SU-DHL-6 (cell line): ENCODE measurements around the gene SPATA20.

Source experiments
- H2AFZ ChIP-seq: fragments of 200-600 bp; sonication (generic); 2 replicates; pipeline ENCODE4 v1.6.1; 2014; ENCODE audit warnings: low read depth, mild to moderate bottlenecking, moderate library complexity, mixed read lengths, antibody characterized with exemption, low read length; ENCODE audit not compliant: severe bottlenecking
- H3F3A ChIP-seq: fragments of 200-600 bp; shearing (Covaris generic); 2 replicates; pipeline ENCODE4 v1.6.0; 2016; ENCODE audit warnings: antibody characterized with exemption, mild to moderate bottlenecking; ENCODE audit not compliant: insufficient read depth
- H3K27ac ChIP-seq: fragments of 200-600 bp; sonication (generic); 2 replicates; pipeline ENCODE4 v1.5.1; 2016; ENCODE audit warnings: low read depth, mild to moderate bottlenecking, low read length, moderate library complexity, mixed read lengths
- H3K27me3 ChIP-seq: fragments of 200-600 bp; sonication (generic), shearing (Covaris generic); 2 replicates; pipeline ENCODE4 v1.6.0; 2014; ENCODE audit warnings: mild to moderate bottlenecking, low read length
- H3K36me3 ChIP-seq: fragments of 200-600 bp; sonication (generic); 2 replicates; pipeline ENCODE4 v1.6.1; 2014; ENCODE audit warnings: mild to moderate bottlenecking, low read length, mixed read lengths
- H3K4me2 ChIP-seq: fragments of 300-600, 200-600 bp; shearing (Covaris generic), sonication (generic); 2 replicates; pipeline ENCODE4 v1.6.0; 2014; ENCODE audit warnings: low read length, low read depth, mild to moderate bottlenecking; ENCODE audit not compliant: poor library complexity, severe bottlenecking
- H3K4me3 ChIP-seq: fragments of 200-600 bp; sonication (generic); 2 replicates; pipeline ENCODE4 v1.5.1; 2014; ENCODE audit warnings: antibody characterized with exemption, low read length, mild to moderate bottlenecking, mixed read lengths; ENCODE audit not compliant: insufficient read depth, poor library complexity, severe bottlenecking
- H3K79me2 ChIP-seq: fragments of 200-600 bp; sonication (generic); 2 replicates; pipeline ENCODE4 v1.6.1; 2014; ENCODE audit warnings: mild to moderate bottlenecking, low read length, moderate library complexity; ENCODE audit not compliant: insufficient read depth
- H3K9ac ChIP-seq: fragments of 200-600 bp; sonication (generic); 2 replicates; pipeline ENCODE4 v1.7.0; 2014; ENCODE audit warnings: mild to moderate bottlenecking, low read length
- H3K9me2 ChIP-seq: fragments of 200-600 bp; sonication (generic); replicated peaks from 2 replicates; pipeline ENCODE4 v1.6.1; 2014; ENCODE audit warnings: low read length; ENCODE audit not compliant: insufficient read depth
- H3K9me3 ChIP-seq: fragments of 200-600 bp; sonication (generic); 2 replicates; pipeline ENCODE4 v1.6.1; 2014; ENCODE audit warnings: low read length, mixed read lengths; ENCODE audit not compliant: insufficient read depth
- H4K20me1 ChIP-seq: fragments of 200-600 bp; sonication (generic); 2 replicates; pipeline ENCODE4 v1.6.1; 2014; ENCODE audit warnings: low read depth, mild to moderate bottlenecking, antibody characterized with exemption, low read length, moderate library complexity, mixed read lengths
- CTCF ChIP-seq: fragments of 200-600 bp; sonication (generic); IDR thresholded peaks from one replicate; pipeline ENCODE4 v1.5.1; 2017; ENCODE audit warnings: antibody characterized with exemption, mild to moderate bottlenecking, low read length, moderate library complexity; ENCODE audit not compliant: insufficient read depth, poor library complexity, severe bottlenecking
- EZH2phosphoT487 ChIP-seq: fragments of 200-600 bp; sonication (generic), shearing (Covaris generic); conservative IDR thresholded peaks from 2 replicates; pipeline ENCODE4 v1.6.1; 2018; ENCODE audit warnings: mild to moderate bottlenecking, antibody characterized with exemption, low read length, moderate library complexity, mixed read lengths

SPATA20 gene

GRCh38 chr17:50529849-50530248 is 17.1 kb upstream of the SPATA20 start:
- H3K9me3 ChIP-seq, result no peaks in the 10 kb centered on the region
- no peaks in the 10 kb centered on the region for H4K20me1 ChIP-seq
- H3K27ac ChIP-seq, result no peak overlapping the region
- H2AFZ ChIP-seq, result no peak overlapping the region
- no peaks in the 10 kb centered on the region for H3F3A ChIP-seq
- no peaks in the 10 kb centered on the region for H3K9me2 ChIP-seq
- no peaks in the 10 kb centered on the region for H3K79me2 ChIP-seq
- H3K27me3 ChIP-seq, result no peaks in the 10 kb centered on the region
- no peak for TF ChIP-seq CTCF
- no peak for TF ChIP-seq EZH2phosphoT487
- no peak overlapping the region for H3K4me2 ChIP-seq
- H3K4me3 ChIP-seq, result no peak overlapping the region
- no peaks in the 10 kb centered on the region for H3K36me3 ChIP-seq
- no peak overlapping the region for H3K9ac ChIP-seq

- Histone ChIP-seq H3K9me3 (no peaks in the 10 kb centered on the region), H3K4me3 (no peak overlapping the region), H3F3A (no peaks in the 10 kb centered on the region), H3K9me2 (no peaks in the 10 kb centered on the region), H2AFZ (no peak overlapping the region), H4K20me1 (no peaks in the 10 kb centered on the region), H3K79me2 (no peaks in the 10 kb centered on the region), H3K27me3 (no peaks in the 10 kb centered on the region), H3K4me2 (no peak overlapping the region), H3K36me3 (no peaks in the 10 kb centered on the region), H3K9ac (no peak overlapping the region), H3K27ac (no peak overlapping the region)
- TF ChIP-seq EZH2phosphoT487 (no peak), CTCF (no peak)
These were observed 15.4 kb upstream of the SPATA20 start for GRCh38 chr17:50531428-50532025.

- Histone ChIP-seq H3F3A (no peaks in the 10 kb centered on the region), H3K9me2 (no peaks in the 10 kb centered on the region), H3K27ac (no peak within 1 kb of the TSS), H2AFZ (no peak within 1 kb of the TSS), H3K27me3 (no peaks in the 10 kb centered on the region), H3K9ac (no peak within 1 kb of the TSS), H3K4me2 (no peak within 1 kb of the TSS), H3K4me3 (no peak within 1 kb of the TSS), H3K36me3 (no peaks in the 10 kb centered on the region), H3K9me3 (no peaks in the 10 kb centered on the region), H3K79me2 (no peaks in the 10 kb centered on the region), H4K20me1 (no peaks in the 10 kb centered on the region)
- no peak for TF ChIP-seq CTCF
- no peak for TF ChIP-seq EZH2phosphoT487
These were observed 14.4 kb upstream of the SPATA20 start, which contains the start of gene EPN3 for GRCh38 chr17:50532452-50533024. Gene EPN3 (plus strand): TSS chr17:50532735. CDS start chr17:50536557, 3,822 bp downstream.
